ENCODE results near the gene ATP2A1. TPM values are rescaled to one million over a fixed set of nuclear protein-coding genes. Genes with fewer than 3 reads are reported as not detected.
"Not testable (repeated sequence)": the region's sequence is repeated elsewhere in the genome, so short reads cannot be mapped to it uniquely, and the experiment has no call there.

Gene ATP2A1
- total RNA-seq, 1 experiment from 2014 or later: not detected

DNA sequence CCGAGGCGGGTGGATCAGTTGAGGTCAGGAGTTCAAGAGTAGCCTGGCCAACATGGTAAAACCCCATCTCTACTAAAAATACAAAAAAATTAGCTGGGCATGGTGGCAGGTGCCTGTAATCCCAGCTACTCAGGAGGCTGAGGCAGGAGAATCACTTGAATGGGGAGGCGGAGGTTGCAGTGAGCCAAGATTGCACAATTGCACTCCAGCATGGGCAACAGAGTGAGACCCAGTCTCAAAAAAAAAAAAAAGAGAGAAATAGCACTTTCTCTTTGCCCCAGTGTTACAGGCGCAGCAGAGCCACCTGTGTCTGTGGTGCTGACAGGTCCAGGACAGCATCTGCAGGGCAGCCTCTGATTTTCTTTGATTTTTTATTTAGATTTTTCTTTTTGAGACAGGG, 3.3 kb downstream of the ATP2A1 start:
- DNase-seq (ENCODE audit: low read depth): not testable (repeated sequence)

DNA sequence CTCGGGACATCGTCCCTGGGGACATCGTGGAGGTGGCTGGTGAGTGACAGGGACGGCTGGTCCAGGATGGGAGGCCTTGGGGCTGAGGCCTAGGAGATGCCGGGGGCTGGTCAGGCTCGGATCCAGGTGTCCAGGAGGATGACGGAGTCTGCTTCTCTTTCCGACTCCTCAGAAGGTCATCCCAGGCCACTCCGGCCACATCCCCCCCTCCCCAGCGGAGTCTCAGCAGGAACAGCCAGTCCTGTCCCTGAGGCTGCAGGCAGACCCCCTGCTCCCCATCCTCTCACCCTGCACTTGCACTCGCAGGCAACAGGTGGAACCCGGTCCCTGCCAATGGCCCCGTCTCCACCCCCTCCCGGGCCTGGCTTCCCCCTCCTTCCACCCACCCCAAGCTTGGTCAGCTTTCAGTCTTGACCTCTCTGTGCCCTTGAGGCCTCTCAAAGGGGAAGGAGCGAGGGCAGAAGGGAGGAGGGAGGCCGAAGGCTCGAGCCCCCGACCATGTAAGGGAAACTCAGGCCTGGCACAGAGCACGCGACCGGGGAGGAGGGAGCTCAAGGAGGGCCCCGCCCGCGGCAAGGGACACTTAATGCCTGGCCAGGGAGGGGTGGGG, 4.4 kb downstream of the ATP2A1 start:
- no peak for DNase-seq (ENCODE audit: low read depth)

DNA sequence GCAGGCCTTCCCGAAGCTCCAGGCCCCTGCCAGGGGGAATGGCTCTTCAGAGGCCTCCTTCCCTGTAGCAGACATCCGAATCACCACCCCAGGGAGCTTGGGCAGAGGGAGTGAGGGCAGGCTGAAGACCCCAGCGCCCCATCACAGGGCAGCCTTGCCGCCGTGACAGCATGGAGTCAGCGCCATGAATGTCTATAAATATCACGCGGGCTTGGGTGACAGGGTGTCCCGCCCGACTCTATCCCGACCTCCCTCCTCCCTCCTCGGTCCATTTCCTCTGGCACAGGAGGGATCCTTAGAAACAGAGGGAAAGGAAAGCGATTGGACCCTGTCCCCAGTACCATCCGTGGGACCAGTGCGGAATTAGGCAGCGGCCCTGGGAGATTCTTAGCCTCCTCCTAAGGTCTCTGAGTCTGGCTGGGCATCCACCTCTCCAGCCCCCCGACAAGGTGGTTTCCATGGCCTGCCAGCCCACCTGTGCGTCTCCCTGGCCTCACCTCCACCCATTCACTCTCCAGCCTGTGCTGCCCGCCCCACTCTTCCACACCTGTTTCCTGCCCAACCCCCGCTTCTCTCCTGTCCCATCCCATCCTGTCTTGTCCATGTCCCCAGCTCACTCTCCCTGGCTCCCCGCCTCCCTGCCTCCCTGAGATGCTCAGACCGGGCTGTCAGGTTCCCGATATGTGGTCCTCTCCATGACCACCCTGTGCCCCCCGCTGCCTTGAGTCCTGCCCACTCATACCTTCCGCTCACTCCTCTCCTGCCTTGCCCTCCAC, 5.1 kb downstream of the ATP2A1 start:
- DNase-seq (ENCODE audit: low read depth): no peak

DNA sequence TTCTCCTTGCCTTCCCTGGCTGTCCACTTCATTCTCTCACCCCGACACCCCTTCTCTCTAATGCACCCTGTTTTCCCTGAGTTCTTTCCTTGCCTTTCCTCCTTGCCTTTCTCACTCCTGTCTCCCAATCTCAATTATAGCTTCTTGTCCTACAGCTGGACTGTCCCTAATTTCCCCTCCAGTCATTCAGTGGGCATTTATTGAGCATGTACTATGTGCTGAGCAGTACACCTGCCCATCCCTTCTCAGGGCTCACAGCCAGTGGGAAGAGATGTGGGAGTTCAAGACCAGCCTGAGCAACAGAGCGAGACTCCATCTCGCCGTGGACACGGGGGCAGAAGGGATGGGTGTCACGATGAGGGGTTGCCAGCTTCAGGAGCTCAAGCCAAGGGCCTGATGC, 5.8 kb downstream of the ATP2A1 start:
- DNase-seq (ENCODE audit: low read depth): no peak

DNA sequence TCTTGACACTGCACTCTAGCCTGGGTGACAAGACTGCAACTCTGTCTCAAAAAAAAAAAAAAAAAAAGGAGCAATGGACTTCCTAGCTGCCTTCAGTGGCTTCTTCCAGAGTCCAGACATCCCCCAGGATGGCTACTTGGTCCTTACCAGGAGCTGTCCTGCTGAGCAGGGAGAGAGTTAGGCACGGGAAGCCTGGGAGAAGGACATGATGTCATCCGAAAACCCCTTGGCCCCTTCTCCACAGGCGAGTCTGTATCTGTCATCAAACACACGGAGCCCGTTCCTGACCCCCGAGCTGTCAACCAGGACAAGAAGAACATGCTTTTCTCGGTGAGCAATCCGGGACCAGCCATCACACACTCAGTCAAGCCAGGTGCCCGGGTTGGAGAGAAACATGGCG, 8.7 kb downstream of the ATP2A1 start:
- DNase-seq (ENCODE audit: low read depth): no peak

DNA sequence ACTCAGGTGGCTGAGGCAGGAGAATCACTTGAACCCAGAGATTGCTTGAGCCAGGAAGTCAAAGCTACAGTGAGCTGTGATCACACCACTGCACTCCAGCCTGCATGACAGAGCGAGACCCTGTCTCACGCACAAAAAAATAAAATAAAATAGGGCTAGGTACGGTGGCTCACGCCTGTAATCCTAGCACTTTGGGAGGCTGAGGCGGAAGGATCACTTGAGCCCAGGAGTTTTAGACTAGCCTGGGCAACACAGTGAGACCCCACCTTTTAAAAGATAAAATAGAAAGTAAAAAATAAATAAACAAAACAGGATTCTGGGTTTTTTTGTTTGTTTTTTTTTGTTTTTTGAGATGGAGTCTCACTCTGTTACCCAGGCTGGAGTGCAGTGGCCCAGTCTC, 12.1 kb downstream of the ATP2A1 start:
- DNase-seq (ENCODE audit: low read depth): not testable (repeated sequence)

DNA sequence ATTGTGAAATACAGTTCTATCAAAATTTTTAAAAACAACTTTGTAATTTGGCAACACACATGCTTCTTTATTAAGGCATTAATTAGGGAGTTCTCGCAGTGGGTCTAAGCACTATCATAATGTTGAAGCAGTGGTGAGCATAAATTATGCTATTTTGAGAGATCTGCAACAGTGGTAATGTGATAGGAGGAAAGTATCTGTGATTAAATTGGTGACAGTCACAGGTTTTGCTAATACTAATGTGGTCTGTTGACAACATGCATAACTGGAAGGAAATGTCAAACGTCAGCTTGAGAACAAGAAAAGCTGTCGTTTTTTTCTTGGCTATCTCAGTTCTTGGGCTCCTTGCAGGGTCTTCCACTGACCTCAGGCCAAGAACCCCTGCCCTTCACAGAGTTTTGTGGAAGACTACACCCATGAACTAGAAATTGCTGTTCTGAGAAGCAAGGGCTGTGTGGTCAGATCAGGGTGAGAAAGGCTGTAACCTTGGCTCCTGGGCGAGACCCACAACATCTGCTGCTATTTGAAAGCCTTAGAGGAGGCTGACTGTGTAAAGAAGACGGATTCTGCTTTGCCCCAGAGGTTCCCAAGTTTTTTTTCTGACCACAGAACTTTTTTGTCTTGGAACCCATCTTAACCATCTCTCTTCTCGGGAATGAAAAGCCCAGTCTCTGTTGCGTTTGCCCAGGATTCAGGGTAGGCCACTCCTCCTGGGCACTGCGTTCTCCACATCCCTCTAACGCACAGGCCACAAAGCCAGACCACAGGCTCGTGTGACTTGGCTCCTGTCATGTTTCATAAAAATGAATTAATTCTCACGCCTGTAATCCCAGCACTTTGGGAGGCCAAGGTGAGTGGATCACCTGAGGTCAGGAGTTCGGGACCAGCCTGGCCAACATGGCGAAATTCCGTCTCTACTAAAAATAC, 13.9 kb downstream of the ATP2A1 start:
- no peak for DNase-seq (ENCODE audit: low read depth)

DNA sequence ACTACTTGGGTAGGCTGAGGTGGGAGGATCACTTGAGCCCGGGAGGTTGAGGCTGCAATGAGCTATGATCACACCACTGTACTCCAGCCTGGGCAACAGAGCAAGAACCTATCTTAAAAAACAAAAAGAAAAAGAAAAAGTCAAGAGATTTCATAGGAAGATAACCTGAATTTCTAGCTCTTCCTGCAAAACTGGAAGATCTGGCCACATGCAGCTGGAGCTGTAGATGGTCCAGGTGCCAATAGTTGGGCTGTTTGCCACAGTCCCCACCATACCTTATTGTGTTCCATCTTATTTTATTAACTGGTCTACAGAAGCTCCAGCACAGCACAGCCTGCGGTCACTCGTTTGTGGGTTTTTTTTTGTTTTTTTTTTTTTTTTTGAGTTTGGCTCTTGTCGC, 15.0 kb downstream of the ATP2A1 start:
- DNase-seq (ENCODE audit: low read depth): no peak

DNA sequence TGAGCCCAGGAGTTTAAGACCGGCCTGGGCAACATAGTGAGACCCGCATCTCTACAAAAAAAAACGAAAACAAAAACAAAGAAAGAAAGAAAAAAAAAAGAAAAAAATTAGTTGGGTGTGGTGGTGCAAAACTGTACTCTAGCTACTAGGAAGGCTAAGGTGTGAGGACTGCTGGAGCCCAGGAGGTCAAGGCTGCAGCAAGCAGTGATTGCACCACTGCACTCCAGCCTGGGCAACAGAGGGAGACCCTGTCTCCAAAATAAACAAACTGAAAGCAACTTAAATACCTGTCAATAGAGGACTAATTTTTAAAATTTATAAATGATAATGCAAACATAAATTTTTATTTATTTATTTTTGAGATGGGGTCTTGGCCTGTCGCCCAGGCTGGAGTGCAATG, 17.3 kb downstream of the ATP2A1 start:
- DNase-seq (ENCODE audit: low read depth): no peak

DNA sequence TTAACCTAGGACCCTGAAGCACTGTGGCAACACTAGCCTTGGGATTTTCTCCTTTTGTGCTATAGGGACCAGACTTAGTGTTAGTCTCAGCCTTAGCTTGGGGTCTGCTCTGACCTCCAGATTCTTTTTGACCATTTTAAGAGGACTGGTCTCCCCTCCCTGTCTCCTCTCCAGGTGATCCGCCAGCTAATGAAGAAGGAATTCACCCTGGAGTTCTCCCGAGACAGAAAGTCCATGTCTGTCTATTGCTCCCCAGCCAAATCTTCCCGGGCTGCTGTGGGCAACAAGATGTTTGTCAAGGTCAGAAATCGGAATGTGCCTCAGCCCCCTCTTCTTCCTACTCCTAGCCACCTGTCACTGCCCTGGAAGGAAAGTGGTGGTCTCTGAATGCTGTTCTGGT, 19.5 kb downstream of the ATP2A1 start:
- DNase-seq (ENCODE audit: low read depth): no peak

DNA sequence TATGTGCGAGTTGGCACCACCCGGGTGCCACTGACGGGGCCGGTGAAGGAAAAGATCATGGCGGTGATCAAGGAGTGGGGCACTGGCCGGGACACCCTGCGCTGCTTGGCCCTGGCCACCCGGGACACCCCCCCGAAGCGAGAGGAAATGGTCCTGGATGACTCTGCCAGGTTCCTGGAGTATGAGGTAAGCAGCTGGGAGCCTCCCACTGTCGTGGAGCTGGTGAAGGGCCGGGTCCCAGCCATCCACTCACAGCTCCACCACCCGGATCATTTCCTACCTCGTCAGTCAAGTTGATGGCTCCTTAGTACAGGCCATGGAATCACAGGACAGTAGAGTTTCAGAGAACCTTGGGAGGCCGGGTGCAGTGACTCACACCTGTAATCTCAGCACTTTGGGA, 20.0 kb downstream of the ATP2A1 start:
- DNase-seq (ENCODE audit: low read depth): no peak

DNA sequence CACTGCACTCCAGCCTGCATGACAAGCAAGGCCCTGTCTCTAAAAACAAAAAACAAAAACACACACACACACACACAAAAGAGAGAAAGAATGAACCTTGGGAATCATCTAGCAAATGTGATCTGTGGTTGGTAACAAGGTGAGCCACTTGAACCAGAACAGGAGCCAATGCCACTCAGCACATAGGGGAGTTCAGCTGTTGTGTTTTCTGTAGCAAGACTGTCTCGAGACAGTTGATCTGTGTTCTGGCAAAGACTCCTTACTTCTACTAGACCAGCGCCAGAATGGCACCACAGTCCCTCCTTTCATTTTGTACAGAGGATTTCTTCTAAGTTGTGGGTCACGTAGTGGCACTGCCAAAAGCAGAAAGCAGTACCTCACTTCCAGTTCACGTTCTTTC, 20.7 kb downstream of the ATP2A1 start:
- DNase-seq (ENCODE audit: low read depth): no peak

DNA sequence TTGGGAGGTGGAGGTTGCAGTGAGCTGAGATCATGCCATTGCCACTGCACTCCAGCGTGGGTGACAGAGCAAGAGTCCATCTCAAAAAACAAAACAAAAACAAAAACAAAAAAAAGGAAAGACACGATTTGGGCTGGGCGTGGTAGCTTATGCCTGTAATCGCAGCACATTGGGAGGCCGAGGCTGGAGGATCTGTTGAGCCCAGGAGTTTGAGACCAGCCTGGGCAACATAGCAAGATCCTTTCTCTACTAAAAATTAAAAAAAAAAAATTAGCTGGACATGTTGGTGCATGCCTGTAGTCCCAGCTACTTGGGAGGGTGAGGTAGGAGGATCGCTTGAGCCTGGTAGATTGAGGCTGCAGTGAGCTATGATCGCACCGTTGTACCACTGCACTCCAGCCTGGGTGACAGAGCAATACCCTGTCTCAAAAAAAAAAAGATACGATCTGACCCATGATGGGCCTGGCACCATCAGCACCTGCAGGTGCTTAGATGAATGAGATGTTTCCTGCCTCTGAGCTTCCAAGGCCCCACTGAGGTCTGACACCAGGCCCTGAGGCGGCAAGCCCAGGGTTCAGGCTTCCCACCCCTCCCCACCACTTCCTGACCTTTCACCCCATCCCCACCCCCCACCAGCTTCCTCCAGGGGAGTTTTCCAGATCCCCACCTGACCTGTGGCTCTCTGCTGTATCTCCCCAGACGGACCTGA, 21.7 kb downstream of the ATP2A1 start:
- DNase-seq (ENCODE audit: low read depth): no peak

DNA sequence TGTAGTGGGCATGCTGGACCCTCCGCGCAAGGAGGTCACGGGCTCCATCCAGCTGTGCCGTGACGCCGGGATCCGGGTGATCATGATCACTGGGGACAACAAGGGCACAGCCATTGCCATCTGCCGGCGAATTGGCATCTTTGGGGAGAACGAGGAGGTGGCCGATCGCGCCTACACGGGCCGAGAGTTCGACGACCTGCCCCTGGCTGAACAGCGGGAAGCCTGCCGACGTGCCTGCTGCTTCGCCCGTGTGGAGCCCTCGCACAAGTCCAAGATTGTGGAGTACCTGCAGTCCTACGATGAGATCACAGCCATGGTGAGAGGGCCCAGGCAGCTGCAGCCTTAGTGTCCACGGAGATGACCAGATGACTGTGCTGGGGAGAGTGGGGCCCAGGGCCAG, 22.3 kb downstream of the ATP2A1 start:
- no peak for DNase-seq (ENCODE audit: low read depth)

DNA sequence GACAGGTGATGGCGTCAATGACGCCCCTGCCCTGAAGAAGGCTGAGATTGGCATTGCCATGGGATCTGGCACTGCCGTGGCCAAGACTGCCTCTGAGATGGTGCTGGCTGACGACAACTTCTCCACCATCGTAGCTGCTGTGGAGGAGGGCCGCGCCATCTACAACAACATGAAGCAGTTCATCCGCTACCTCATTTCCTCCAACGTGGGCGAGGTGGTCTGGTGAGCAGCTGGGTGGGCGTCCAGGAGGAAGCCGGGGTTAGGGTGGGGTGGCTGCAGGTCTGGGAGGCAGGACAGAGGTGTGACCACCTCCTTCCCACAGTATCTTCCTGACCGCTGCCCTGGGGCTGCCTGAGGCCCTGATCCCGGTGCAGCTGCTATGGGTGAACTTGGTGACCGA, 23.6 kb downstream of the ATP2A1 start:
- no peak for DNase-seq (ENCODE audit: low read depth)

DNA sequence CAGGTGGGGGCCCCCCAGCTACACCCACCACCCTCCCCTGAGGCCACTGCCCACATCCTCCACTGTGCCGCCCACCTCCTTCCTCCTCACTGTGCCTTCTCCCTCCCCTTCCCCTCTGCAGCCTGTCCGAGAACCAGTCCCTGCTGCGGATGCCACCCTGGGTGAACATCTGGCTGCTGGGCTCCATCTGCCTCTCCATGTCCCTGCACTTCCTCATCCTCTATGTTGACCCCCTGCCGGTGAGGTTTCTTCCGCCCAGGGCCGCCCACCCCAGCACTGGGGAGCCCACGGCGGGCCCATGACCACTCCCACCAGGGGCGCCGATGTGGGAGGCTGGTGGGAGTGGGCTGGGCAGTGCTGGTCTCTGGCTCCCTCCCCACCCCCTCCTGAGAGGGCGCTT, 24.6 kb downstream of the ATP2A1 start:
- no peak for DNase-seq (ENCODE audit: low read depth)

DNA sequence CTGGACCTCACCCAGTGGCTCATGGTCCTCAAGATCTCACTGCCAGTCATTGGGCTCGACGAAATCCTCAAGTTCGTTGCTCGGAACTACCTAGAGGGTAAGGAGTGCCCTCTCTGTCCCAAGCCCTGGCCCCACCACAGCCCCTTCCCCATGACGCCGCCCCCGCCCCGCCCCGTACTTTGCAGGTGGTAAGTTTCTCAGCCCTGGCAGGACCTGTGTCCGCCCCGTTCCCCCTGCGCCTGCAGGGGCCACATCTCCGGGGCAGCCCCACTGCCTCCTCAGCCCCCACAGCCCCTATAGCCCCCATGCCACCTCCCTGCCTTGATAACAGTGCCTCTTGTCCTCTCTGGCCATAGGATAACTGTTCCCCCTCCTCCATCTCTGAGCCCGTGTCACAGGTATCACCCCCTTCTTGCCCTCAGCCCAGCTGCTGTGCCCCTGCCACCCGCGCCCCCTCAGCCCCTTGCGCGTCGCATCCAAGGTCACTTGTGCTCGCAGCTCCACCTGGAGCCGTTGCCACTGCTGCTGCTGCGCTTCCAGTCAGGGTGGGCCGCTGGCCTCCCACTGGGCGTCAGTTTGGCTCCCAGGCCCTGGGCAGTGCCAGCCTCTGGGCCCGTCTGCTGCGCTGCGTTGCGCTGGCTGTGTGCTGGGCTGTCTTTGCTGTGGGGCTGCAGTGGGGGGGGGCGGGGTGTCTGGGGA, 25.2 kb downstream of the ATP2A1 start:
- DNase-seq (ENCODE audit: low read depth): no peak

DNA sequence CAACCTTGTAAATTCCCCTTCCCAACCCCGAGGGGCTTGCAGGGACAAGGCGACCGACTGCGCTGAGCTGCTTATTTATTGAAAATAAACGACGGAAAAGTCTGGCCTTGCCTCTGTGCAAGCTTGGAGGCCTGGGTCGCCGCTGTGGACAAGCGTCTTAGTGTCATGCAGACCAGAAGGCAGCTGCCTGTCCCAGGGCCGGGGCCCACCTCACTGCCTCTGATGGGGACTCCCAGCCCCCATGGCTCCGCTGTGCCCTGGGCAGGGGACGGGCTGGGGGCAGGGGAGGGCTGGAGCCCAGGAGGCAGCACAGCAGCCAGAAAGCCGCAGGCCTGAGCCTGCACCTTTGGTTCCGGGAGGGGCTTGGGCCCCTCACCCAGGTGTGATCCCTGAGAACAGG, 26.1 kb downstream of the ATP2A1 start:
- DNase-seq (ENCODE audit: low read depth): no peak

DNA sequence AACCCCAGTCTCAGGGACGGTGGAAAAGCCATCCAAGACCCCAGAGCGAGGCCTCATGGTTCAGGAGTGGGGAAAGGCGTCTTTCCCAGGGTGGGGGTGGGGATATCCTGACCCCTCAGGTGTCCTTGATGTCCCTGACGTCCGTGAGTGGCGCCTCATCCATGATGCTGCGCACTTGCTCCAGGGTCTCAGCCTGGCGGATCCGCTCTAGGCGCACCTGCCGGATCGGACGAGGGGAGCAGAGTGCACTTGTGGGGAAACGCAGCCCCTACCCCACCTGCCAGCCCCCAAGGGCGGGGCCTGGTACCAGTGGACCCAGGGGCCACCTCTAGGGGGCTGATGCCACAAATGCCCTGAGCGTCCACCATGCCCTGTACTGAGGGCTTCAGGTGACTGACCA, 26.5 kb downstream of the ATP2A1 start:
- no peak for DNase-seq (ENCODE audit: low read depth)

DNA sequence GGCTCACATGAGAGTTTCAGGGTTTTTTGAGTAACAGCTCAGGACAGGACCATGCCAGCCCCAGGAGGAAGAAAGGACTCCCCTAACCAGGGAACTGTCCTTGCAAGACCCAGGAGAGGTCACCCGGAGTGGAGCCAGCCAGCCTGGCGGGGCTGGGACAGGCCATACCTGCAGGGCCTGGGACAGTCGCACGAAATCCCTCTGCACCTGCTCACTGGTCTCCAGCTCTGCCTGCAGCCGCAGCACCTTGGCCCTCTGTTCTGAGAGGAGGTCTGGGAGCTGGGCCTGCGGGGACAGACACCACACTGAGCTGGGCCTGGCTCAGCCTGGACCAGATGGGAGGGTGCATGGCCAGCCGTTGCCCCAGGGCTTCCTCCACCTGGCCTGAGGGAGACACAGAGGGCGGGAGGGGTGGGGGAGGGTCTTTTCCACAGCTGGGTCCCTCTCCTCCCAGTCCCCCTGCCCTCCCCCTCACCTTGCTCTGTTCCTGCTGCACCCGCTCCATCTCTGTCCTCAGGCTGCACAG, 27.0 kb downstream of the ATP2A1 start:
- DNase-seq (ENCODE audit: low read depth): no peak

DNA sequence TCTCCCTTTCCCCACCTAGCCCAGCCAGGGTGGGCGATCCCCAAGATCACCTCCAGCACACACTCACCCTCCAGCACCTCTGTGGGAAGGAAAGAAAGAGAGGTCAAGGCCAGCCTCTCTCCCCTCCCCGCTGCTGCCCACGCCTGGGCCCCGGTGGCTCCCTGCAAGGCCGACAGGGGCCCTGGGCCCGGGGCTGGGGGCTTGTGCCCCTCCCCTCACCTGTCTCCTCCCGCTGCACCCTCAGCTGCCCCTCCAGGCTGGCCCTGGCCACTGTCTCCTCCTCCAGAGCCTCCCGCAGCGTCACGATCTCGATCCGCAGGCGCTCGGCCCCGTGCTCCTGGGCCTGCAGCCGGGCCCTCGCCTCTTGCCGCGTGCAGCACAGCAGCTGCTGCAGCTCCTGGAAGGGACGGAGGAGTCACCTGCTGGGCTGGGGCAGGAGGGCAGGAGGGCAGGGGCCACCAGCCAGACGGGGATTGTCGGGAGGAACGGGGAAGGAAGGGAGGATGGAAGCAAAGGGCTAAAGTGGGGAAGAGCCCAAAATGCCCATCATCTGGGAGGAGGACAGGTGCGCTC, 27.6 kb downstream of the ATP2A1 start:
- no peak for DNase-seq (ENCODE audit: low read depth)

All from RPMI7951 (cell line).